NB4 (cell line): ENCODE data around the gene FXYD7.

Experiments used
- CTCF ChIP-seq: IDR thresholded peaks from one replicate; pipeline ENCODE4 v1.5.1; 2012; ENCODE audit warnings: low read depth, low read length
- MAX ChIP-seq: IDR thresholded peaks from 2 replicates; pipeline ENCODE4 v1.6.1; 2011; ENCODE audit warnings: low read depth, low read length
- MYC ChIP-seq: IDR thresholded peaks from 2 replicates; pipeline ENCODE4 v1.6.1; 2011; ENCODE audit warnings: low read depth, low read length
- POLR2A ChIP-seq: IDR thresholded peaks from 2 replicates; pipeline ENCODE4 v1.6.1; 2011; ENCODE audit warnings: mild to moderate bottlenecking; ENCODE audit not compliant: insufficient read length; ENCODE audit errors: extremely low read depth

GRCh38 chr19:35195830-35196229 lies 52.8 kb downstream of the FXYD7 start:
- TF ChIP-seq CTCF (no peak), MAX (no peak), POLR2A (no peak), MYC (no peak)
